ENCODE data around the gene PTK7.

Gene PTK7

DNA sequence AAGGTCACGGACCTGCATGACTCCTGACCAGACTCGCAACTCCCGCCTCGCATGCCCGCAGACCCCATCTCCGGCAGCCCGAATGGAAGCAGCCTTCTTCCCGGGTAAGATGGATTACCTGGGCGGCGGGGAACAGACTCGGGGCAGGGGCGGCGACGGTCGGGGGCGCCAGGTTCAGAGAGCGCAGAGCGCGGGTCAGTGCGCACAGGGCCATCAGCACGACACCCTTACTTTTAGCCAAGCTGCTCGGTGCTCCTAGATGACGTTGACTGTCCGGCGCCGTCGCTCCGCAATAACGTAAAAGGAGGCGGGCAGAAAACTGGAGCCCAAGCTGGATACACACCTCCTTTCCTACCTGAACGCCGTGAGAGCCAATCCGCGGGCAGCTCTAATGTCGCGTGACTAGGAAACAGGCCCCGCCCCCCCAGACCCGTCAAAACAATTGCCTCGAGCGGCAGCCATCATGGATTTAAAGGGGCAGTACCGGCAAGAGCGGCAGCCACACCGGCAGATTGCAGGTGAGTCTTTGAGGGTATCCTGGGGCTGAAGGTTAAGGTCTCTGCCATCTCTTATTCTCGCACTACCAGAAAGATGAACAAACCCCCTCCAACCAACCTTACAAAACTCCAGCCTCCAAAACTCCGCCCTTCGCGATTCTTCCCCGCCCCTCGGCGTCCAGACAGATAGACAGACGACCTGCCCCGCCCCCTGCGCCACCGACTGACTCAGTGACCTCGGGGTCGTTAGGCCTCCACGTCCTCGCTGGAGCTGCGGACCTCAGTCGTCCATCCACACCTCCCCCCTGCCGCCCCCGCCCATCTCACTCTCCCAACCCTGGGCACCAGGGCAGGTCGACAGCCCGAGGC is 16.7 kb upstream of the PTK7 start, which contains the start of the genes KLC4 and MRPL2:
TSS of gene KLC4 (plus strand) at position 464 of the 866 bp plus-strand sequence. CDS start 1,705 bp downstream, outside the sequence.
TSS of gene MRPL2 (minus strand) at position 267 of the 866 bp plus-strand sequence. CDS start at position 214, 53 bp downstream.
- ATAC-seq, result peak; percentile 97
- TF ChIP-seq GLIS3 (CRISPR knock-in tag; IDR thresholded peaks at IDR 0.05) (no peak), OSR1 (CRISPR knock-in tag; IDR thresholded peaks at IDR 0.05) (no peak), ZNF8 (CRISPR knock-in tag; IDR thresholded peaks at IDR 0.05) (no peak), PATZ1 (CRISPR knock-in tag; IDR thresholded peaks at IDR 0.05; ENCODE audit: borderline replicate concordance) (no peak), ZNF565 (CRISPR knock-in tag; conservative IDR thresholded peaks at IDR 0.05; ENCODE audit: low read depth) (no peak), CSRNP3 (CRISPR knock-in tag; IDR thresholded peaks at IDR 0.05) (no peak), ARNTL (CRISPR knock-in tag; IDR thresholded peaks at IDR 0.05; ENCODE audit: borderline replicate concordance, low read depth) (no peak), BACH2 (CRISPR knock-in tag; IDR thresholded peaks at IDR 0.05; ENCODE audit: borderline replicate concordance) (no peak), ZNF70 (CRISPR knock-in tag; IDR thresholded peaks at IDR 0.05) (no peak), ESRRG (CRISPR knock-in tag; IDR thresholded peaks at IDR 0.05) (no peak), ZC3H10 (CRISPR knock-in tag; IDR thresholded peaks at IDR 0.05) (no peak), TCF4 (CRISPR knock-in tag; IDR thresholded peaks at IDR 0.05; ENCODE audit: borderline replicate concordance) (no peak), TOX (CRISPR knock-in tag; IDR thresholded peaks at IDR 0.05; ENCODE audit: borderline replicate concordance) (no peak), PPARA (CRISPR knock-in tag; IDR thresholded peaks at IDR 0.05; ENCODE audit: borderline replicate concordance) (no peak), CSDC2 (CRISPR knock-in tag; IDR thresholded peaks at IDR 0.05) (no peak)
- TF ChIP-seq, protein P1, sequence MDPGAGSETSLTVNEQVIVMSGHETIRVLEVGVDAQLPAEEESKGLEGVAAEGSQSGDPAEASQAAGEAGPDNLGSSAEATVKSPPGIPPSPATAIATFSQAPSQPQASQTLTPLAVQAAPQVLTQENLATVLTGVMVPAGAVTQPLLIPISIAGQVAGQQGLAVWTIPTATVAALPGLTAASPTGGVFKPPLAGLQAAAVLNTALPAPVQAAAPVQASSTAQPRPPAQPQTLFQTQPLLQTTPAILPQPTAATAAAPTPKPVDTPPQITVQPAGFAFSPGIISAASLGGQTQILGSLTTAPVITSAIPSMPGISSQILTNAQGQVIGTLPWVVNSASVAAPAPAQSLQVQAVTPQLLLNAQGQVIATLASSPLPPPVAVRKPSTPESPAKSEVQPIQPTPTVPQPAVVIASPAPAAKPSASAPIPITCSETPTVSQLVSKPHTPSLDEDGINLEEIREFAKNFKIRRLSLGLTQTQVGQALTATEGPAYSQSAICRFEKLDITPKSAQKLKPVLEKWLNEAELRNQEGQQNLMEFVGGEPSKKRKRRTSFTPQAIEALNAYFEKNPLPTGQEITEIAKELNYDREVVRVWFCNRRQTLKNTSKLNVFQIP (CRISPR knock-in tag; IDR thresholded peaks at IDR 0.05; ENCODE audit: borderline replicate concordance, low read depth), result no peak
- TF ChIP-seq, protein P2, sequence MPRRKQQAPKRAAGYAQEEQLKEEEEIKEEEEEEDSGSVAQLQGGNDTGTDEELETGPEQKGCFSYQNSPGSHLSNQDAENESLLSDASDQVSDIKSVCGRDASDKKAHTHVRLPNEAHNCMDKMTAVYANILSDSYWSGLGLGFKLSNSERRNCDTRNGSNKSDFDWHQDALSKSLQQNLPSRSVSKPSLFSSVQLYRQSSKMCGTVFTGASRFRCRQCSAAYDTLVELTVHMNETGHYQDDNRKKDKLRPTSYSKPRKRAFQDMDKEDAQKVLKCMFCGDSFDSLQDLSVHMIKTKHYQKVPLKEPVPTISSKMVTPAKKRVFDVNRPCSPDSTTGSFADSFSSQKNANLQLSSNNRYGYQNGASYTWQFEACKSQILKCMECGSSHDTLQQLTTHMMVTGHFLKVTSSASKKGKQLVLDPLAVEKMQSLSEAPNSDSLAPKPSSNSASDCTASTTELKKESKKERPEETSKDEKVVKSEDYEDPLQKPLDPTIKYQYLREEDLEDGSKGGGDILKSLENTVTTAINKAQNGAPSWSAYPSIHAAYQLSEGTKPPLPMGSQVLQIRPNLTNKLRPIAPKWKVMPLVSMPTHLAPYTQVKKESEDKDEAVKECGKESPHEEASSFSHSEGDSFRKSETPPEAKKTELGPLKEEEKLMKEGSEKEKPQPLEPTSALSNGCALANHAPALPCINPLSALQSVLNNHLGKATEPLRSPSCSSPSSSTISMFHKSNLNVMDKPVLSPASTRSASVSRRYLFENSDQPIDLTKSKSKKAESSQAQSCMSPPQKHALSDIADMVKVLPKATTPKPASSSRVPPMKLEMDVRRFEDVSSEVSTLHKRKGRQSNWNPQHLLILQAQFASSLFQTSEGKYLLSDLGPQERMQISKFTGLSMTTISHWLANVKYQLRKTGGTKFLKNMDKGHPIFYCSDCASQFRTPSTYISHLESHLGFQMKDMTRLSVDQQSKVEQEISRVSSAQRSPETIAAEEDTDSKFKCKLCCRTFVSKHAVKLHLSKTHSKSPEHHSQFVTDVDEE (CRISPR knock-in tag; IDR thresholded peaks at IDR 0.05), result no peak
- TF ChIP-seq, protein P3, sequence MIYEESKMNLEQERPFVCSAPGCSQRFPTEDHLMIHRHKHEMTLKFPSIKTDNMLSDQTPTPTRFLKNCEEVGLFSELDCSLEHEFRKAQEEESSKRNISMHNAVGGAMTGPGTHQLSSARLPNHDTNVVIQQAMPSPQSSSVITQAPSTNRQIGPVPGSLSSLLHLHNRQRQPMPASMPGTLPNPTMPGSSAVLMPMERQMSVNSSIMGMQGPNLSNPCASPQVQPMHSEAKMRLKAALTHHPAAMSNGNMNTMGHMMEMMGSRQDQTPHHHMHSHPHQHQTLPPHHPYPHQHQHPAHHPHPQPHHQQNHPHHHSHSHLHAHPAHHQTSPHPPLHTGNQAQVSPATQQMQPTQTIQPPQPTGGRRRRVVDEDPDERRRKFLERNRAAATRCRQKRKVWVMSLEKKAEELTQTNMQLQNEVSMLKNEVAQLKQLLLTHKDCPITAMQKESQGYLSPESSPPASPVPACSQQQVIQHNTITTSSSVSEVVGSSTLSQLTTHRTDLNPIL (CRISPR knock-in tag; IDR thresholded peaks at IDR 0.05; ENCODE audit: low read depth), result no peak

DNA sequence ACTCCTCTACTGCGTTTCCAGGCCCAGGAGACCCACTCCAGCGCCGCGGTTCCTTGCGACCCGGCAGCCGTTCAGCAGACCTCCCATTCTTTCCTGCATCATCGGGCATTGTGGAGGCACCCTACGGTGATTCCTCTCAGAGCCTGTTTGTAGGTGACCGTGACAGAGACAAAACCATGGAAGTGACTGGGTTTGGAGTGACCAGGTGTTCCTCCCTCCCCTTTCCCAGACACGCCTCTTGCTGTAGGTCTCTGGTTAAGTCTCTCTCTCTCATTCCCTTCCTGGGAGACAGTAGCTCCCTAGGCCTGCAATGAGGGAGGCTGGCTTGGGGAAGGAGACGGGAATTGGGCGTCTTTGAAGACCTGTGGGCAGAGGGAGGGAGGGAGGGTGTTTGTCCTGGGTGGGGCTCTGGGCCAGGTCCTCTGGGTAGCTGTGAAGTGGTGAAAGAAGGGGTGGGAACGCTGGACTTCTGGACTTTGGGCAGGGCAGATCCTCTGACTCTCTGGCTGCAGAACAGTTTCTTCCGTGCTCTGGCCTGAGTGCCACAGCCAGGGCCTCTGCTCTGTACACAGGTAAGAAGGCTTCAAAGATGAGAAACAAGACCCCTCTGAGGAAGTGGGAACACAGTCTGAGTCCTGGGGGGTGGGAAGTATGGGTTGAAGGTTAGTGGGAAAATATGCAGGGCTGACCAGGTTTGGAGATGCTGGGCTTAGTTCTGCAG is 15.9 kb upstream of the PTK7 start:
- no peak for TF ChIP-seq OSR1 (CRISPR knock-in tag; IDR thresholded peaks at IDR 0.05)
- no peak for TF ChIP-seq ZFP30 (CRISPR knock-in tag; IDR thresholded peaks at IDR 0.05)
- TF ChIP-seq, protein P1 (CRISPR knock-in tag; IDR thresholded peaks at IDR 0.05; ENCODE audit: borderline replicate concordance, low read depth), result no peak
- TF ChIP-seq BACH2 (CRISPR knock-in tag; IDR thresholded peaks at IDR 0.05; ENCODE audit: borderline replicate concordance), result no peak
- peak; percentile 4 for ATAC-seq

All from SK-N-SH treated with all-trans-retinoic acid at 6 μM for 48 hours (cell line).